ENCODE measurements around the gene GIPC3. TPM values are rescaled to one million over a fixed set of nuclear protein-coding genes. Genes with fewer than 3 reads are reported as not detected.

Gene GIPC3
- total and polyA plus RNA-seq, 12 donors: 0.33 to 5.9 (median 3.2) TPM

DNA sequence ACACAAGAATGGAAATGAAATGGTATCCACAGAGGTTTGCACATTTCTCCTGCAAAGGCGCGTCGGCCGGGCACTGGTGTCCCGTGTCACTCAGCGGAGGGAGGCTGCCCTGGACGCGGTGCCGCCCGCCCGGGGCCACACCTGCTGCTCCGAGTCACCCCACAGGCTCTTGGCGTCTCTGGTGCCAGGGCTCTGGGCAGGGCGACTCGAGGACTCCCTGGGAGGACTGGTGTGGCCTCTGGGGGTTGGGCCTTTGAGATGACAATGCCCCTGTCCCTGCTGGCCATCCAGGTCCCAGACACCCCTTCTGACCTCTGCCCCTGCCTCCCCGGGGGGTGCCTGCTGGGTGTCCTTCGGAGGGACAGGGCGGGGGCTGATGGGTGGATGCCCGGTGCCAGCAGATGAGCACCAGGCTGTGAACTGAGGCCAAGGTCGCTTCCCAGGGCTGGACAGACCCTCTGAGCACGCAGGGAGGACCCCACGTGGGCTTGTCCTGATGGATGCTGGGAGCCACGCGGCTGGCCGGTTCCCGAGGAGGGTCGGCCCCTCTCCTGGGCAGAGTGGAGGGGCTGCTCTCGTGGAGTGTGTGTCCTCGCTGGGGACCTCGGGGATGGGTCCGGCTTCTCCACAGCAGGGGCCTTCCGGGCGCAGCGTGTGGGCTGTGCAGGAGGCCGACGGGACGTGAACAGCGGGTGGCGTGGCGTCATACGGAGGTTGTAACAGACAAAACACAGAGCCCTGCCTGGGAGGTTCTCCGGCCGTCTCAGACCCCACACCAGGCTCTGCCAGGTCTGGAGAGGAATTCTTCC is 46.0 kb downstream of the GIPC3 start:
- TF ChIP-seq, protein P1, sequence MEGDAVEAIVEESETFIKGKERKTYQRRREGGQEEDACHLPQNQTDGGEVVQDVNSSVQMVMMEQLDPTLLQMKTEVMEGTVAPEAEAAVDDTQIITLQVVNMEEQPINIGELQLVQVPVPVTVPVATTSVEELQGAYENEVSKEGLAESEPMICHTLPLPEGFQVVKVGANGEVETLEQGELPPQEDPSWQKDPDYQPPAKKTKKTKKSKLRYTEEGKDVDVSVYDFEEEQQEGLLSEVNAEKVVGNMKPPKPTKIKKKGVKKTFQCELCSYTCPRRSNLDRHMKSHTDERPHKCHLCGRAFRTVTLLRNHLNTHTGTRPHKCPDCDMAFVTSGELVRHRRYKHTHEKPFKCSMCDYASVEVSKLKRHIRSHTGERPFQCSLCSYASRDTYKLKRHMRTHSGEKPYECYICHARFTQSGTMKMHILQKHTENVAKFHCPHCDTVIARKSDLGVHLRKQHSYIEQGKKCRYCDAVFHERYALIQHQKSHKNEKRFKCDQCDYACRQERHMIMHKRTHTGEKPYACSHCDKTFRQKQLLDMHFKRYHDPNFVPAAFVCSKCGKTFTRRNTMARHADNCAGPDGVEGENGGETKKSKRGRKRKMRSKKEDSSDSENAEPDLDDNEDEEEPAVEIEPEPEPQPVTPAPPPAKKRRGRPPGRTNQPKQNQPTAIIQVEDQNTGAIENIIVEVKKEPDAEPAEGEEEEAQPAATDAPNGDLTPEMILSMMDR (IDR thresholded peaks at IDR 0.05): no peak
- no peak for TF ChIP-seq POLR2A (IDR thresholded peaks at IDR 0.05)
- intact Hi-C loops (cut with DNase I): no loop called here
- H3K27me3 ChIP-seq: no peaks in the 10 kb centered on the region
- H3K27ac ChIP-seq: no peak overlapping the region
- no peaks in the 10 kb centered on the region for H3K36me3 ChIP-seq (replicated peaks in 1 of 2)
- DNase-seq: no peak
- no peak overlapping the region for H3K4me3 ChIP-seq
- 89 to 92% (median 91%) methylated on average over 18 to 43 of the region's 43 CpGs for WGBS, 4 donors
- H3K9me3 ChIP-seq (replicated peaks in 1 of 3): no peaks in the 10 kb centered on the region
- no peaks in the 10 kb centered on the region for H3K4me1 ChIP-seq (replicated peaks in 1 of 2)

DNA sequence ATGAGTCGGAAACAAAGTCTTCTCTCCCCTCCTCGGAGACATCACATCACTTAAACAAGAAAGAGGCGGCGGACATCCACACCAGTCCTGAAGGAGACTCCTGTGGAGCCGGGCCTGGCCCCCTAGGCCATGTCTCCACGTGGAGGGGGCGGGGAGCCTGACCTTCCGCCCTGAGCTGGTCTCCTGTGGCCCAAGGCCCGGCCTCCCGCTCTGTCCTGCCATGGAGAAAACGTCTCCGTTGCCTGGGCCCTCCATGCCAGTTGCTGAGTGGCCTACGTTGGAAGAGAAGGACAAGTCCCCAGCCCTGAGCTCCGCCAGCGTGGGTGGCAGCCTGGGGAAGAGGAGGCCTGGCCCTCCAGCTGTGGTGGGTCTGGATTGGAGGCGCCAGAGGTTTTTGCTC is 46.8 kb downstream of the GIPC3 start:
- H3K36me3 ChIP-seq (replicated peaks in 1 of 2): no peaks in the 10 kb centered on the region
- no peak overlapping the region for H3K4me3 ChIP-seq
- intact Hi-C loops (cut with DNase I): no loop called here
- 84 to 92% (median 89%) methylated on average over 4 to 16 of the region's 16 CpGs for WGBS, 4 donors
- no peaks in the 10 kb centered on the region for H3K27me3 ChIP-seq
- no peak for TF ChIP-seq POLR2A (IDR thresholded peaks at IDR 0.05)
- TF ChIP-seq, protein P1 (IDR thresholded peaks at IDR 0.05): no peak
- H3K27ac ChIP-seq: no peak overlapping the region
- H3K9me3 ChIP-seq (replicated peaks in 1 of 3): no peaks in the 10 kb centered on the region
- H3K4me1 ChIP-seq (replicated peaks in 1 of 2): no peaks in the 10 kb centered on the region
- DNase-seq: no peak

DNA sequence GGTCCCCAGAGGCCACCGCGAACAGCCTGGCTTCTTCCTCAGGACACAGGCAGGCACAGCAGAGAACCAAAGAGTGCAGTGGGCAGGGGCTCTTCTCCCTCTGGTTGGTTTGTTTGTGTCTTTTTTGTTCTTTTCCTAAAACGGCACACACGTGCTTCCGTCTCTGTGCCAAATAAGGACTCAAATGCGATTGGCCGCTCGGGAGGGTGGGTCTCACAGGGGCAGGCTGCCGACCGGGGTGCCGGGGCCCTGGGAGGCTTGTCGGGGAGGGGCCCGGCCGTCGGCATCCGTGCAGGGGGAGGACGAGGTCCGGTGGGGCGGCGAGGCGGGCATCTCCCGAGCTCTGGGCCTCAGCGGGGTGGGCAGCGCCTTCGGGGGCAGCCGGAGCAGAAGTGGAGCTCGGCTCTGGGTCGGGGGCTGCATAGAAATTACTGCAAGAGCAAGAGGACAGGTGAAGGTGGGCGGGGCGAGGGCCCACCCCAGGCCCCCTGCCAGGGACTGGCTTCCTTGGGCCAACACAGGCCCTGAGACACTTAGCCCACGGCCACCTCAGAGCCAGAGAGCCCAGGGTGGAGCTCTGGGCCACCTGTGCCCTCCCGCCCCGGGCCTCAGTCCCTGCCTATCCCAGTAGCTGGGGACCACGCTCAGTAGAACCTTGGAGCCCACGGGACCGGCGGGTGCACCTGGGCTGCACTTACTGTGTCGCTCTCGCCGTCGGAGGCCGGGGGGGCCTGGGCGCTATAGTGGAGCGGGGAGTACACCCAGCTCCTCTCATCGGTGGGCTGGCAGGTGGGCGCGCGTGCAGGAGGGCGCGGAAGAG is 47.7 kb downstream of the GIPC3 start:
- TF ChIP-seq, protein P1 (IDR thresholded peaks at IDR 0.05): no peak
- no peak for TF ChIP-seq POLR2A (IDR thresholded peaks at IDR 0.05)
- intact Hi-C loops (cut with DNase I): no loop called here
- Histone ChIP-seq H3K9me3 (replicated peaks in 1 of 3) (no peaks in the 10 kb centered on the region), H3K4me1 (replicated peaks in 1 of 2) (no peaks in the 10 kb centered on the region), H3K27me3 (no peaks in the 10 kb centered on the region), H3K27ac (no peak overlapping the region), H3K36me3 (replicated peaks in 1 of 2) (peaks cover 0 to 3% of the 10 kb centered on the region in 2 donors), H3K4me3 (no peak overlapping the region)
- 89 to 90% (median 90%) methylated on average over 30 to 50 of the region's 50 CpGs for WGBS, 4 donors
- DNase-seq: no peak

DNA sequence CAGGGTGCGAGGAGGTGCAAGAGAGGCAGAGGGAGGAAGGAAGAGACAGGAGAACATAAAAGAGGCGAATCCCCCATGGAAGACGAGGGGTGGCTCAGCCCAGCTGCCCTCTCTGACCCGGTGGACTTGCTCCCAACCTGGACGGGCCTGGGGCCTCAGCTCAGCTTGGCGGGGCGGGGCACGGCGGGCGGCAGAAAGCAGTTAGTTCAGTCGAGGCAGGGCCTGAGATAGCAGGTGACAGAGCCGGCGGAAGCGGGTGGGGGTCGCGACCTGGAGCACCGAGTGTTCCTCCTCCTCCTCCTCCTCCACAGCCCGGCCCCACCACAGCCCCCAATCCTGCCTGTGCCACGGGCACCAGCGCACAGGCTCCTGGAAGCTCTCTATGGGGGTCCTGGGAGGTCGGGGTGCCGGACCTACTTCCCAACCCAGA is 48.3 kb downstream of the GIPC3 start:
- Histone ChIP-seq H3K4me3 (no peak overlapping the region), H3K36me3 (replicated peaks in 1 of 2) (peaks cover 0 to 10% of the 10 kb centered on the region in 2 donors), H3K9me3 (replicated peaks in 1 of 3) (no peaks in the 10 kb centered on the region), H3K4me1 (replicated peaks in 1 of 2) (no peaks in the 10 kb centered on the region), H3K27me3 (no peaks in the 10 kb centered on the region), H3K27ac (no peak overlapping the region)
- 83 to 96% (median 93%) methylated on average over 5 to 22 of the region's 22 CpGs for WGBS, 4 donors
- no peak for TF ChIP-seq POLR2A (IDR thresholded peaks at IDR 0.05)
- TF ChIP-seq, protein P1 (IDR thresholded peaks at IDR 0.05): no peak
- no peak for DNase-seq
- intact Hi-C loops (cut with DNase I): no loop called here

Measured in adrenal gland (tissue), 12 donors.